ENCODE results near the gene WDR59. TPM values are rescaled to one million over a fixed set of nuclear protein-coding genes. Genes with fewer than 3 reads are reported as not detected.
A peak's percentile ranks its signal among the peaks of the same experiment; 100 is the strongest.

WDR59 gene
- total and polyA plus RNA-seq, 9 of the 15 experiments (the other 6 are each of a cell fraction or from before 2014, with no cell fraction given) = 12.7 to 126 (median 34.7) TPM

GRCh38 chr16:75002474-75002873 is 17.6 kb upstream of the WDR59 start (continued):
- TF ChIP-seq ATF4 (CRISPR knock-in tag; IDR thresholded peaks at IDR 0.05) (no peak), ERF (CRISPR knock-in tag; IDR thresholded peaks at IDR 0.05) (no peak), L3MBTL2 (IDR thresholded peaks at IDR 0.05) (0 out of 2 replicates have a peak, but pooled peaks have one; percentile 24), CTBP1 (IDR thresholded peaks at IDR 0.05; ENCODE audit: borderline replicate concordance) (peak; percentile 33; the same call in 1 of the 2 replicates), CXXC5 (CRISPR knock-in tag; IDR thresholded peaks at IDR 0.05) (peak; percentile 61), HOMEZ (CRISPR knock-in tag; IDR thresholded peaks at IDR 0.05) (no peak), BRD9 (IDR thresholded peaks at IDR 0.05; ENCODE audit: low read depth, partially characterized antibody) (no peak), RBM15 (IDR thresholded peaks at IDR 0.05; ENCODE audit: insufficient read depth, low read length) (no peak), TFAP4 (CRISPR knock-in tag; IDR thresholded peaks at IDR 0.05; ENCODE audit: borderline replicate concordance) (peak; percentile 38; the same call in 1 of the 2 replicates), COPS2 (conservative IDR thresholded peaks at IDR 0.05) (no peak), ZNF551 (CRISPR knock-in tag; IDR thresholded peaks at IDR 0.05) (no peak), DNMT1 (IDR thresholded peaks at IDR 0.05) (no peak), TEAD1 (CRISPR knock-in tag; IDR thresholded peaks at IDR 0.05) (peak in 1 of 2 experiments; percentile 87; a peak in 2 of 4 replicates), SMARCA4 (IDR thresholded peaks at IDR 0.05) (no peak)
